DND-41 (cell line): ENCODE measurements around the gene KICS2.

Experiments
- EZH2 ChIP-seq: IDR thresholded peaks from 3 replicates; pipeline ENCODE4 v1.6.1; 2012; ENCODE audit warnings: borderline replicate concordance, low read depth, mild to moderate bottlenecking, moderate library complexity, low read length, inconsistent platforms; ENCODE audit not compliant: severe bottlenecking
- TF ChIP-seq, protein P1 (sequence below): IDR thresholded peaks from 2 replicates; pipeline ENCODE4 v1.5.1; 2012; ENCODE audit warnings: borderline replicate concordance, low read length, moderate library complexity, mild to moderate bottlenecking; ENCODE audit not compliant: poor library complexity, severe bottlenecking; ENCODE audit errors: extremely low read depth

- TF ChIP-seq EZH2: no peak
- TF ChIP-seq, protein P1, sequence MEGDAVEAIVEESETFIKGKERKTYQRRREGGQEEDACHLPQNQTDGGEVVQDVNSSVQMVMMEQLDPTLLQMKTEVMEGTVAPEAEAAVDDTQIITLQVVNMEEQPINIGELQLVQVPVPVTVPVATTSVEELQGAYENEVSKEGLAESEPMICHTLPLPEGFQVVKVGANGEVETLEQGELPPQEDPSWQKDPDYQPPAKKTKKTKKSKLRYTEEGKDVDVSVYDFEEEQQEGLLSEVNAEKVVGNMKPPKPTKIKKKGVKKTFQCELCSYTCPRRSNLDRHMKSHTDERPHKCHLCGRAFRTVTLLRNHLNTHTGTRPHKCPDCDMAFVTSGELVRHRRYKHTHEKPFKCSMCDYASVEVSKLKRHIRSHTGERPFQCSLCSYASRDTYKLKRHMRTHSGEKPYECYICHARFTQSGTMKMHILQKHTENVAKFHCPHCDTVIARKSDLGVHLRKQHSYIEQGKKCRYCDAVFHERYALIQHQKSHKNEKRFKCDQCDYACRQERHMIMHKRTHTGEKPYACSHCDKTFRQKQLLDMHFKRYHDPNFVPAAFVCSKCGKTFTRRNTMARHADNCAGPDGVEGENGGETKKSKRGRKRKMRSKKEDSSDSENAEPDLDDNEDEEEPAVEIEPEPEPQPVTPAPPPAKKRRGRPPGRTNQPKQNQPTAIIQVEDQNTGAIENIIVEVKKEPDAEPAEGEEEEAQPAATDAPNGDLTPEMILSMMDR: no peak
Observed at GRCh38 chr12:64184216-64184615, 37.9 kb downstream of the KICS2 start.
